OCI-LY1 (cell line): ENCODE measurements around the gene AEBP1.

Source experiments
- H2AFZ ChIP-seq: fragments of 200-600 bp; sonication (generic), shearing (Covaris generic); 2 replicates; pipeline ENCODE4 v1.6.0; 2014; ENCODE audit warnings: antibody characterized with exemption, mild to moderate bottlenecking, low read length
- H3F3A ChIP-seq: fragments of 200-600 bp; sonication (generic), shearing (Covaris generic); 2 replicates; pipeline ENCODE4 v1.6.0; 2014; ENCODE audit warnings: mild to moderate bottlenecking, antibody characterized with exemption, low read length, moderate library complexity; ENCODE audit not compliant: insufficient read depth
- H3K27ac ChIP-seq: fragments of 200-600 bp; sonication (generic); 2 replicates; pipeline ENCODE4 v1.5.1; 2014; ENCODE audit warnings: low read length, mixed run types, mild to moderate bottlenecking, low read depth; ENCODE audit not compliant: poor library complexity, severe bottlenecking
- H3K27me3 ChIP-seq: fragments of 200-600 bp; sonication (generic); 2 replicates; pipeline ENCODE4 v1.6.0; 2014; ENCODE audit warnings: antibody characterized with exemption, mild to moderate bottlenecking, low read length, moderate library complexity; ENCODE audit not compliant: insufficient read depth
- H3K36me3 ChIP-seq: fragments of 200-600 bp; sonication (generic); 2 replicates; pipeline ENCODE4 v1.6.1; 2014; ENCODE audit warnings: mild to moderate bottlenecking, antibody characterized with exemption, low read length, moderate library complexity, mixed read lengths; ENCODE audit not compliant: insufficient read depth
- H3K4me1 ChIP-seq: fragments of 200-600 bp; sonication (generic); 2 replicates; pipeline ENCODE4 v1.5.1; 2014; ENCODE audit warnings: mild to moderate bottlenecking, low read length, moderate library complexity; ENCODE audit not compliant: insufficient read depth, severe bottlenecking
- H3K4me2 ChIP-seq: fragments of 200-600 bp; sonication (generic), shearing (Covaris generic); 2 replicates; pipeline ENCODE4 v1.6.1; 2014; ENCODE audit warnings: low read length
- H3K4me3 ChIP-seq: fragments of 200-600 bp; sonication (generic); 2 replicates; pipeline ENCODE4 v1.5.1; 2014; ENCODE audit warnings: low read length, low read depth, mild to moderate bottlenecking, mixed read lengths; ENCODE audit not compliant: poor library complexity, severe bottlenecking
- H3K79me2 ChIP-seq: fragments of 200-600 bp; shearing (Covaris generic); 2 replicates; pipeline ENCODE4 v1.6.1; 2016; ENCODE audit warnings: mixed run types, low read length, mixed read lengths; ENCODE audit not compliant: insufficient read depth
- H3K9ac ChIP-seq: fragments of 200-600 bp; sonication (generic), shearing (Covaris generic); 2 replicates; pipeline ENCODE4 v1.6.1; 2014; ENCODE audit warnings: mild to moderate bottlenecking, low read length, mixed read lengths
- H3K9me2 ChIP-seq: fragments of 200-600 bp; sonication (generic), shearing (Covaris generic); 2 replicates; pipeline ENCODE4 v1.6.1; 2014; ENCODE audit warnings: low read depth, mild to moderate bottlenecking, low read length, mixed read lengths
- H3K9me3 ChIP-seq: fragments of 200-600 bp; shearing (Covaris generic); 2 replicates; pipeline ENCODE4 v1.6.1; 2014; ENCODE audit warnings: low read length, mixed read lengths
- H4K20me1 ChIP-seq: fragments of 200-600 bp; sonication (generic), shearing (Covaris generic); 2 replicates; pipeline ENCODE4 v1.6.0; 2016; ENCODE audit warnings: mild to moderate bottlenecking, low read length; ENCODE audit not compliant: insufficient read depth
- EZH2 ChIP-seq: fragments of 200-600 bp; sonication (generic), shearing (Covaris generic); IDR thresholded peaks from 2 replicates; pipeline ENCODE4 v1.8.0; 2017; ENCODE audit warnings: borderline replicate concordance, mixed run types, mild to moderate bottlenecking, antibody characterized with exemption, low read length, moderate library complexity, mixed read lengths
- TF ChIP-seq, protein P1 (sequence below): fragments of 200-600 bp; sonication (generic), shearing (Covaris generic); IDR thresholded peaks from 2 replicates; pipeline ENCODE4 v1.5.1; 2017; ENCODE audit warnings: mild to moderate bottlenecking, antibody characterized with exemption, low read length, moderate library complexity, mixed read lengths

AEBP1 gene

GRCh38 chr7:44151956-44152355, 47.8 kb downstream of the AEBP1 start:
- Histone ChIP-seq H3F3A (no peaks in the 10 kb centered on the region), H3K9me3 (no peaks in the 10 kb centered on the region), H3K27me3 (no peaks in the 10 kb centered on the region), H3K9ac (no peak overlapping the region), H3K36me3 (no peaks in the 10 kb centered on the region), H3K4me1 (no peaks in the 10 kb centered on the region), H2AFZ (no peak overlapping the region), H3K4me3 (no peak overlapping the region), H4K20me1 (no peaks in the 10 kb centered on the region), H3K27ac (no peak overlapping the region), H3K4me2 (no peak overlapping the region), H3K9me2 (no peaks in the 10 kb centered on the region), H3K79me2 (no peaks in the 10 kb centered on the region)
- TF ChIP-seq, protein P1, sequence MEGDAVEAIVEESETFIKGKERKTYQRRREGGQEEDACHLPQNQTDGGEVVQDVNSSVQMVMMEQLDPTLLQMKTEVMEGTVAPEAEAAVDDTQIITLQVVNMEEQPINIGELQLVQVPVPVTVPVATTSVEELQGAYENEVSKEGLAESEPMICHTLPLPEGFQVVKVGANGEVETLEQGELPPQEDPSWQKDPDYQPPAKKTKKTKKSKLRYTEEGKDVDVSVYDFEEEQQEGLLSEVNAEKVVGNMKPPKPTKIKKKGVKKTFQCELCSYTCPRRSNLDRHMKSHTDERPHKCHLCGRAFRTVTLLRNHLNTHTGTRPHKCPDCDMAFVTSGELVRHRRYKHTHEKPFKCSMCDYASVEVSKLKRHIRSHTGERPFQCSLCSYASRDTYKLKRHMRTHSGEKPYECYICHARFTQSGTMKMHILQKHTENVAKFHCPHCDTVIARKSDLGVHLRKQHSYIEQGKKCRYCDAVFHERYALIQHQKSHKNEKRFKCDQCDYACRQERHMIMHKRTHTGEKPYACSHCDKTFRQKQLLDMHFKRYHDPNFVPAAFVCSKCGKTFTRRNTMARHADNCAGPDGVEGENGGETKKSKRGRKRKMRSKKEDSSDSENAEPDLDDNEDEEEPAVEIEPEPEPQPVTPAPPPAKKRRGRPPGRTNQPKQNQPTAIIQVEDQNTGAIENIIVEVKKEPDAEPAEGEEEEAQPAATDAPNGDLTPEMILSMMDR, result no peak
- no peak for TF ChIP-seq EZH2

- Histone ChIP-seq H3K36me3 (no peaks in the 10 kb centered on the region), H3K9me2 (no peaks in the 10 kb centered on the region), H3K4me3 (no peak overlapping the region), H2AFZ (no peak overlapping the region), H3K9ac (no peak overlapping the region), H4K20me1 (no peaks in the 10 kb centered on the region), H3K27me3 (no peaks in the 10 kb centered on the region), H3K79me2 (no peaks in the 10 kb centered on the region), H3K4me1 (no peaks in the 10 kb centered on the region), H3F3A (no peaks in the 10 kb centered on the region), H3K27ac (no peak overlapping the region), H3K4me2 (no peak overlapping the region), H3K9me3 (no peaks in the 10 kb centered on the region)
- TF ChIP-seq EZH2, result no peak
- TF ChIP-seq, protein P1, result peak; percentile 23; the same call in 1 of the 2 replicates
These were observed 49.1 kb downstream of the AEBP1 start for GRCh38 chr7:44152971-44153947.

DNA sequence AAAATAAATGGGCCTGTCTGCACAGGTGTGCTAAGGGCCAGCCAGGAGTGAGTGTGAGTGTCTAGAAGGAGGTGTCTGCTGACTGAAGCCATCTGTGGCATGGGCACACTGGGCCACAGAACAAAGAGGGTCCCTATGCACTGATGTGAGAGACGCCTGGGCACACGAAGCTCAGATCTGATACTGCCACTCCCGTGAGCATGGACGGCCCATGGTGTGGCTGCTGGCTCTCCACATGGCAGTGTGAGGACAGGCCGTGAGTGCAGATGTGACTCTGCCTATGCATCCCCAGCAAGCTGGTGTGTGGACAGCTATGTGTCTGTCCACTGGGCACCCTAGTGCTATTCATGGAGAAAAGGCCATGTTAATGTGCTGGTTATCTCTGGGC, 49.8 kb downstream of the AEBP1 start:
- TF ChIP-seq, protein P1, result no peak
- TF ChIP-seq EZH2, result no peak
- Histone ChIP-seq H3K27ac (no peak overlapping the region), H3K9ac (no peak overlapping the region), H3K4me1 (no peaks in the 10 kb centered on the region), H3K27me3 (no peaks in the 10 kb centered on the region), H3K4me3 (no peak overlapping the region), H3K79me2 (no peaks in the 10 kb centered on the region), H3F3A (no peaks in the 10 kb centered on the region), H3K9me3 (no peaks in the 10 kb centered on the region), H2AFZ (no peak overlapping the region), H3K9me2 (no peaks in the 10 kb centered on the region), H3K4me2 (no peak overlapping the region), H4K20me1 (no peaks in the 10 kb centered on the region), H3K36me3 (no peaks in the 10 kb centered on the region)
